Loucy (cell line): ENCODE results near the gene TECTB.

Experiments
- H2AFZ ChIP-seq: fragments of 200-600 bp; sonication (generic); 2 replicates; pipeline ENCODE4 v1.6.0; 2016; ENCODE audit warnings: antibody characterized with exemption, mild to moderate bottlenecking, low read length, moderate library complexity
- H3F3A ChIP-seq: fragments of 200-600 bp; 2 replicates; pipeline ENCODE4 v1.6.0; 2016; ENCODE audit warnings: antibody characterized with exemption, low read depth, mild to moderate bottlenecking
- H3K27me3 ChIP-seq: fragments of 200-600 bp; sonication (generic); 2 replicates; pipeline ENCODE4 v1.6.1; 2014; ENCODE audit warnings: low read length, mild to moderate bottlenecking; ENCODE audit not compliant: insufficient read depth, poor library complexity, severe bottlenecking
- H3K36me3 ChIP-seq: fragments of 200-600 bp; sonication (generic); 2 replicates; pipeline ENCODE4 v1.6.1; 2016; ENCODE audit warnings: low read length; ENCODE audit not compliant: insufficient read depth
- H3K4me1 ChIP-seq: fragments of 200-600 bp; sonication (generic); 2 replicates; pipeline ENCODE4 v1.5.1; 2014; ENCODE audit warnings: low read length, mild to moderate bottlenecking; ENCODE audit not compliant: insufficient read depth, poor library complexity, severe bottlenecking
- H3K4me2 ChIP-seq: fragments of 200-600 bp; sonication (generic); 2 replicates; pipeline ENCODE4 v1.6.0; 2014; ENCODE audit warnings: antibody characterized with exemption, low read length, low read depth, mild to moderate bottlenecking; ENCODE audit not compliant: poor library complexity, severe bottlenecking
- H3K4me3 ChIP-seq: fragments of 200-600 bp; sonication (generic); 2 replicates; pipeline ENCODE4 v1.5.1; 2014; ENCODE audit warnings: low read length, mild to moderate bottlenecking, mixed read lengths; ENCODE audit not compliant: poor library complexity, severe bottlenecking
- H3K79me2 ChIP-seq: fragments of 200-600 bp; sonication (generic); 2 replicates; pipeline ENCODE4 v1.6.1; 2014; ENCODE audit warnings: low read length; ENCODE audit not compliant: insufficient read depth
- H3K9ac ChIP-seq: fragments of 200-600 bp; sonication (generic); 2 replicates; pipeline ENCODE4 v1.6.0; 2014; ENCODE audit warnings: mild to moderate bottlenecking, low read depth, low read length, moderate library complexity; ENCODE audit not compliant: poor library complexity, severe bottlenecking
- H3K9me2 ChIP-seq: fragments of 200-600 bp; sonication (generic); replicated peaks from 2 replicates; pipeline ENCODE4 v1.6.1; 2016; ENCODE audit warnings: low read depth, low read length, mixed read lengths
- H3K9me3 ChIP-seq: fragments of 200-600 bp; sonication (generic); 2 replicates; pipeline ENCODE4 v1.6.1; 2014; ENCODE audit warnings: mild to moderate bottlenecking, antibody characterized with exemption, low read length, low read depth; ENCODE audit not compliant: insufficient read depth
- H4K20me1 ChIP-seq: fragments of 200-600 bp; sonication (generic); 2 replicates; pipeline ENCODE4 v1.6.0; 2014; ENCODE audit warnings: antibody characterized with exemption, low read length, mild to moderate bottlenecking; ENCODE audit not compliant: insufficient read depth, poor library complexity, severe bottlenecking
- CTCF ChIP-seq: fragments of 200-600 bp; sonication (generic); conservative IDR thresholded peaks from 2 replicates; pipeline ENCODE4 v1.5.1; 2014; ENCODE audit warnings: mild to moderate bottlenecking, antibody characterized with exemption, low read length
- EZH2phosphoT487 ChIP-seq: fragments of 200-600 bp; IDR thresholded peaks from 2 replicates; pipeline ENCODE4 v1.6.1; 2018; ENCODE audit warnings: antibody characterized with exemption, mild to moderate bottlenecking, moderate library complexity, borderline replicate concordance

Gene TECTB

GRCh38 chr10:112347709-112348671, 64.8 kb downstream of the TECTB start:
- Histone ChIP-seq H3F3A (no peaks in the 10 kb centered on the region), H3K9ac (no peak overlapping the region), H2AFZ (no peak overlapping the region), H3K36me3 (no peaks in the 10 kb centered on the region), H3K27me3 (no peaks in the 10 kb centered on the region), H3K9me2 (no peaks in the 10 kb centered on the region), H3K4me2 (no peak overlapping the region), H3K4me1 (no peaks in the 10 kb centered on the region), H3K79me2 (no peaks in the 10 kb centered on the region), H3K4me3 (no peak overlapping the region), H4K20me1 (no peaks in the 10 kb centered on the region), H3K9me3 (no peaks in the 10 kb centered on the region)
- TF ChIP-seq CTCF (no peak), EZH2phosphoT487 (no peak)

DNA sequence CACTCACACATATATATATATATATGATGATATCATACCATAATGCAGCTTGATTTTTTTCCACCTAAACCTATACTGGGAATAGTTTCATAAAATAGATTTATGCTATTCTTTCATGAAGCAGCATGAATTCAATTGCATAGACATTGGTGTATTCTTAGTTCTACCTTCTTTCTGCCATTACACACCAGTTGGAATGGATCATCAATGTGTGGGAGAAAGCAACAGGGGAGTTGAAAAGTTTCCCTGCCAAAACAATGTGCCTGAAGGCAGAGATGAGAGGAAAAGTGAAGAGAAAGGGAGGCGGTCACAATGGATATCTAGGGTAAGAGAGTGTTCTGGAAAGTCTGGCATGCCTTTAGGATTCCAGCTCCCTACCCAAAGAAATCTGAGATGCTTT, 65.6 kb downstream of the TECTB start:
- Histone ChIP-seq H3K4me1 (no peaks in the 10 kb centered on the region), H3K79me2 (no peaks in the 10 kb centered on the region), H2AFZ (no peak overlapping the region), H3K9me2 (no peaks in the 10 kb centered on the region), H3K36me3 (no peaks in the 10 kb centered on the region), H4K20me1 (no peaks in the 10 kb centered on the region), H3K9me3 (no peaks in the 10 kb centered on the region), H3K4me2 (no peak overlapping the region), H3F3A (no peaks in the 10 kb centered on the region), H3K9ac (no peak overlapping the region), H3K4me3 (no peak overlapping the region), H3K27me3 (no peaks in the 10 kb centered on the region)
- no peak for TF ChIP-seq CTCF
- TF ChIP-seq EZH2phosphoT487, result no peak

DNA sequence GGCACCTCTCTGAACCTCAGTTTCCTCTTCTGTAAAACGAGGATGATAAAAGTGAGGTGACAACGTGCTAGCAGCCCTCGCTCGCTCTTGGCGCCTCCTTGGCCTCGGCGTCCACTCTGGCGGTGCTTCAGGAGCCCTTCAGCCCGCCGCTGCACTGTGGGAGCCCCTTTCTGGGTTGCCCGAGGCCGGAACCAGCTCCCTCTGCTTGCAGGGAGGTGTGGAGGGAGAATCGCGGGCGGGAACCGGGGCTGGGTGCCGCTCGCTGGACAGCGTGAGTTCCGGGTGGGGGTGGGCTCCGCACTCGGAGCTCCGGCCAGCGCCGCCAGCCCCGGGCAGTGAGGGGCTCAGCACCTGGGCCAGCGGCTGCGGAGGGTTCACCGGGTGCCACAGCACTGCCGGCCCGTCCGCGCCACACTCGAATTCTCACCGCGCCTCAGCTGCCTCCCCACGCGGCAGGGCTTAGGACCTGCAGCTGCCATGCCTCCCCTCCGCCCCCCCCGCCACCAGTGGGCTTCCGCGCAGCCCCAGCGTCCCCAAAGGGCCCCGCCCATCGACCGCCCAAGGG, 66.4 kb downstream of the TECTB start:
- TF ChIP-seq CTCF (no peak), EZH2phosphoT487 (no peak)

More for the DNA sequence above, 66.4 kb downstream of the TECTB start:
- H3K9me2 ChIP-seq, result no peaks in the 10 kb centered on the region
- H3K9me3 ChIP-seq, result no peaks in the 10 kb centered on the region
- H3K27me3 ChIP-seq, result no peaks in the 10 kb centered on the region
- no peaks in the 10 kb centered on the region for H3K4me1 ChIP-seq
- H2AFZ ChIP-seq, result no peak overlapping the region
- no peak overlapping the region for H3K4me3 ChIP-seq
- H3K9ac ChIP-seq, result no peak overlapping the region
- H3K36me3 ChIP-seq, result no peaks in the 10 kb centered on the region
- no peak overlapping the region for H3K4me2 ChIP-seq
- no peaks in the 10 kb centered on the region for H3K79me2 ChIP-seq
- no peaks in the 10 kb centered on the region for H4K20me1 ChIP-seq
- no peaks in the 10 kb centered on the region for H3F3A ChIP-seq
